Parathyroid adenoma (tissue), 2 donors: Measurements from ENCODE around the gene AMBP.

Experiments
- H2AFZ ChIP-seq: fragments of 300-600 bp; sonication (generic); one replicate; pipeline ENCODE4 v1.7.0; 2017; ENCODE audit warnings: antibody characterized with exemption, mild to moderate bottlenecking
- H3K27ac ChIP-seq: fragments of 300-600 bp; sonication (generic); one replicate; pipeline ENCODE4 v1.7.0; 2017
- H3K27me3 ChIP-seq: fragments of 300-600 bp; sonication (generic); one replicate; pipeline ENCODE4 v1.7.0; 2017; ENCODE audit warnings: low read length; ENCODE audit not compliant: control insufficient read depth, insufficient read depth
- H3K36me3 ChIP-seq: fragments of 300-600 bp; sonication (generic); one replicate; pipeline ENCODE4 v1.7.0; 2017; ENCODE audit warnings: low read length; ENCODE audit not compliant: control insufficient read depth, insufficient read depth
- H3K4me1 ChIP-seq: fragments of 300-600 bp; sonication (generic); one replicate; pipeline ENCODE4 v1.7.0; 2017; ENCODE audit warnings: control low read depth
- H3K4me2 ChIP-seq: fragments of 300-600 bp; sonication (generic); one replicate; pipeline ENCODE4 v1.7.0; 2017; ENCODE audit warnings: low read length
- H3K4me3 ChIP-seq: fragments of 300-600 bp; sonication (generic); one replicate; pipeline ENCODE4 v1.7.0; 2017; ENCODE audit warnings: low read depth, low read length
- H3K79me2 ChIP-seq: fragments of 300-600 bp; sonication (generic); one replicate; pipeline ENCODE4 v1.7.0; 2017; ENCODE audit warnings: control low read depth
- H3K9ac ChIP-seq: fragments of 300-600 bp; sonication (generic); one replicate; pipeline ENCODE4 v1.7.0; 2017; ENCODE audit warnings: mild to moderate bottlenecking
- H3K9me3 ChIP-seq: fragments of 300-600 bp; sonication (generic); one replicate; pipeline ENCODE4 v1.7.0; 2017; ENCODE audit warnings: low read length; ENCODE audit not compliant: control insufficient read depth
- CTCF ChIP-seq: fragments of 300-600 bp; sonication (generic); IDR thresholded peaks from one replicate; pipeline ENCODE4 v1.7.0; 2017; ENCODE audit warnings: antibody characterized with exemption, mild to moderate bottlenecking
- donor health status: primary hyperparathyroidism.

AMBP gene

DNA sequence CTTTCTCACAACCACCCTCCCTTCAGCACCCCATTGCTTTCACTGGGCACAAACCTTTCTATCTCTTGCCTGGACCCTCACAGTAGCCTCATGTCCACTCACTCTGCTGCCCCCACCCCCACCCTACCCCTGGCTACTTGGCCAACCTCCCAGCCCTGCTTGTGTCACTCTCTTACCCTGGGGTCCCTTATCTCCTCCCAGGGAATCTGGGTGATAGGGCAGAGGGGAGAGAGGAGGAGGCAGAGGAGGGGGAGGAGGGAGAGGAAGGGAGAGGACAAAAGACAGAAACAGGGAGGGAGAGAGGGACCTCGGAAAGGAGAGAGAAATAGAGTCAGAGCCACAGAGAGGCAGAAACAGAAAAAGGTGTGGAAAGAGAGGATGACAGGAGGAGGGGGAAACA lies 46.0 kb upstream of the AMBP start:
- Histone ChIP-seq H3K27ac (no peak overlapping the region), H3K36me3 (no peaks in the 10 kb centered on the region), H3K4me2 (no peak overlapping the region), H3K9ac (no peak overlapping the region), H3K9me3 (no peaks in the 10 kb centered on the region), H3K4me3 (no peak overlapping the region), H3K79me2 (no peaks in the 10 kb centered on the region), H3K27me3 (no peaks in the 10 kb centered on the region), H3K4me1 (no peaks in the 10 kb centered on the region), H2AFZ (no peak overlapping the region)
- TF ChIP-seq CTCF, result no peak

DNA sequence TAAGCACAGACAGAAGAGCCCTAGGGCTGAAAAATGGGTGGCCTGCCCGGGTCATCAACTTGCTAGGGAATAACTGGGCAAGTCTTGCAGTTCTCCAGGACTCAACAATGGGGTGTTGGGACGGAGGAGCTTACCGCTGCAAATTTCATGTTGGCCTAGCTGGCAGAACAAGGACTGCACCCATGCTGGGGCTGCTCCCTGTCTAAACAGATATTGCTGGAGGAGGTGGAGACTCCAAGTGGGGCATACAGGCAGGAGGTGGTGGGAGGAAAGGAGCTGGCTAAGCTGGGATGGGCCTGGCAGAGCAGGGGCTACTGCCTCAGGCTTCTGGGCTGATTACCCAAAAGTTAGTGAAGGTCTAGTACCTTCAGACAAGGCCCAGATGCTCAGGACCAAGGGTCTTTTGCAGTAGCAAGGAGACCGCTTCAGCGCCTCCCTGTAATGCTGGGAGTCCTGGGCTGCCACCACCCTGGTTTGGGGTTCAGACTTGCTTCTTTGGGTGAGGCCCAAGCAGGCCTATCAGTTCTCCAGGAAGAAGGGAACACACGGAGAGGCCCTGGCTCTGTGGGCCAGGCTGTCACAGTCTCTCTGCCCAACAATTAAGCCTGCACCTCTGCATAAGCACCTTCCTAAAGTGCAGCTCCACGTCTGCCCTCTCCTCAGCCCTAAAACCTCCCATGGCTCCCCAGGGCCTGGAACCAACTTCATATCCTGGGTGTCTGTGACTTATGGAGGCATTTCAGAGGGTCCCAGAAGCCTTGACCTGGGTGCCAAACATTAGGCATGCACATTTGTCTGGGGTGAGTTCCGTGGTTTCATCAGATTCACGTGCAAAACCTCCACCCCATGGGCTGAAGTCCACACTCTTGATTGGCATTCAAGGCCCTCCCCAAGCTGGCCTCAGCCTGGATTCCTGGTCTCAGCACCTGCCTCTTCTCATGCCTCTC lies 45.2 kb upstream of the AMBP start:
- H3K4me2 ChIP-seq, result no peak overlapping the region
- H3K9me3 ChIP-seq, result no peaks in the 10 kb centered on the region
- no peaks in the 10 kb centered on the region for H3K36me3 ChIP-seq
- no peaks in the 10 kb centered on the region for H3K79me2 ChIP-seq
- H2AFZ ChIP-seq, result no peak overlapping the region
- H3K4me1 ChIP-seq, result no peaks in the 10 kb centered on the region
- H3K9ac ChIP-seq, result no peak overlapping the region
- no peak overlapping the region for H3K27ac ChIP-seq
- no peaks in the 10 kb centered on the region for H3K27me3 ChIP-seq
- no peak overlapping the region for H3K4me3 ChIP-seq
- TF ChIP-seq CTCF, result no peak

- Histone ChIP-seq H3K36me3 (no peaks in the 10 kb centered on the region), H3K9me3 (no peaks in the 10 kb centered on the region), H3K9ac (no peak overlapping the region), H2AFZ (no peak overlapping the region), H3K4me3 (no peak overlapping the region), H3K79me2 (no peaks in the 10 kb centered on the region), H3K4me2 (no peak overlapping the region), H3K4me1 (no peaks in the 10 kb centered on the region), H3K27me3 (no peaks in the 10 kb centered on the region), H3K27ac (no peak overlapping the region)
- TF ChIP-seq CTCF, result no peak
Observed at GRCh38 chr9:114122136-114123027, 44.3 kb upstream of the AMBP start.

DNA sequence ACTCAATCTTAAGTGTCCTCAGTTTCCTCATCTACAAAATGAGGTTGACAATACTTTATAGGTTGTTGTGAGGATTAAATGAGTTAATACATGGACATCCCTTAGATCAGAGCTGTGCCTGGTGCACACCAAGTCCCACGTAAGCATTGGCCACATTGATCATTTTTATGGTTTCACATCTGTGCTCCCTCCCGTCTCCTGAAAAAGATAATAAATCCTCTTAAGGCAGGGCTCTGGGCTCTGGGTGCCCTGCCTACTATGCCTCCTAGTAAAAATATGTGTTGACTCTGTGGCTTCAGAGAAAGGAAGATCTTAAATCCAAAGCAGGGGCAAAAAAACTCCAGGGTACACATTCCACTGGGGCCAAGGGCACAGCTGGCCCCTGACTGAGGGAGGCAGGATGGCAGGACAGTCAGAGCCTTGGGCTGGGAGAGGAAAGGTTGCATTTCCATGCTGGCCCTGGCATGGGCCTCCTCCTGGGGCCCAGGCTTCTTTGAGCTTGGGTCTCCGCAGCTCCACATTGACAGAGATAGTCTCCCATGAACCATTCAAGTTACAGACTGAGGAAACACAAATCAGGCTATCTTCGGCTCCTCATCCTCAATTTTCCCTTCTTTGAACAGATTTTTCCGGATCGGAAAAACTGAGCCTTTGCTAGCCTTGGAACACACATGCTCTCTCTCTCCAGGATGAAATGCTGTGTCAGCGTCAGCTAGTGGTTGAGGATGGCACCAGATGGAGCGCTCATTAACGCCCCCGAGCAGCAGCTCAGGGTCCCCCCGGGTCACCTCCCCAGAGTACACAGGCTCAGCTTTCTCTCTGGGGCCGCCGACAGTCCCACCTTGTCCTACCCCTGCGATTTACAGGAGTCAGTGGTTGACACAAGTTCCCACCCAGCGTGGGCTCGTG lies 43.4 kb upstream of the AMBP start:
- Histone ChIP-seq H3K79me2 (no peaks in the 10 kb centered on the region), H3K4me2 (no peak overlapping the region), H3K9ac (no peak overlapping the region), H3K27me3 (no peaks in the 10 kb centered on the region), H3K4me3 (no peak overlapping the region), H2AFZ (no peak overlapping the region), H3K36me3 (no peaks in the 10 kb centered on the region), H3K4me1 (no peaks in the 10 kb centered on the region), H3K27ac (no peak overlapping the region), H3K9me3 (no peaks in the 10 kb centered on the region)
- TF ChIP-seq CTCF, result no peak
